ENCODE data around the gene ATG101. TPM values are rescaled to one million over a fixed set of nuclear protein-coding genes. Genes with fewer than 3 reads are reported as not detected.

ATG101 gene
- total and polyA plus RNA-seq, 2 of the 13 experiments (the other 11 are each of a cell fraction or from before 2014, with no cell fraction given) = 58.2 to 67.7 TPM

DNA sequence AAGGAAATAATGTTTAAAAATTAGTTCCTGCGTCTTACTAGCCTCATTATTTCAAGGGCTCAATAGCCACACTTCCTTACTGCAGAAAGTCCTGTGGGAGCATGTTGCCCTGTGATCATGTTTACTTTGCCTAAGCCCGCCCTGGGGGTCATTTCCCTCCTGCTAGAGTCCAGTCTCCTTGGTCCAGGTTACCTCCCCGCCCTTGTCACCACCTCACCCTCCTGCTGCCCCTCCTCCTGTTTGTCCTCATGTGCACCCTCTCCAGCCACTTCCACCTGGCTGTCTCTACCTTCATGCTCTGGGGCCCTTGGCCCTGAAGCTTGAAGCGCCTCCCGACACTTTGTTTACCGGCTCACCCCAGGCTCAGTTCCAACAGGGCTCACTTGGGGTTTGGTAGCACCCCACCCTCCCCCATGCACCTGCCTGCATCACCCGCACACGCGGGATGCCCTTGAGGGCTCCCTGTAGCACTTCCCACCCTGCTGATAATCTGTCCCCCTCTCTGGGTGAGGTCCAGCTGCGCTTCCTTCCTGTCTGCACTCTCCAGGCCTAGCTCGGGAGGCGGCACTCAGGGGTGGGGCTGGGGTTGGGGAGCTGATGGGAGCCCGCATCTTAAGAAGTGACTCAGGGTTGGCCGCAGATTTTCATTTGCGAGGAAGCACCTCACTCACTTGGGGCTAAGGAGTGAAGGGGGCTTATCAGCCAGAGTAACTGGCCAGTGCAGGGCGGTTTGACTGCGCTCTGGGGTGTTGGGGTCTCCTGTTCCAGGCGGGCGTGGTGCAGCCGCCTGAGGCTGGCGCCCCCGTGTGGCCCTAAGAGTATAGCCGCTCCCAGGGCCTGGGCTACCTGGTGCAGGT is 49.8 kb downstream of the ATG101 start (continued):
- TF ChIP-seq, protein P1, sequence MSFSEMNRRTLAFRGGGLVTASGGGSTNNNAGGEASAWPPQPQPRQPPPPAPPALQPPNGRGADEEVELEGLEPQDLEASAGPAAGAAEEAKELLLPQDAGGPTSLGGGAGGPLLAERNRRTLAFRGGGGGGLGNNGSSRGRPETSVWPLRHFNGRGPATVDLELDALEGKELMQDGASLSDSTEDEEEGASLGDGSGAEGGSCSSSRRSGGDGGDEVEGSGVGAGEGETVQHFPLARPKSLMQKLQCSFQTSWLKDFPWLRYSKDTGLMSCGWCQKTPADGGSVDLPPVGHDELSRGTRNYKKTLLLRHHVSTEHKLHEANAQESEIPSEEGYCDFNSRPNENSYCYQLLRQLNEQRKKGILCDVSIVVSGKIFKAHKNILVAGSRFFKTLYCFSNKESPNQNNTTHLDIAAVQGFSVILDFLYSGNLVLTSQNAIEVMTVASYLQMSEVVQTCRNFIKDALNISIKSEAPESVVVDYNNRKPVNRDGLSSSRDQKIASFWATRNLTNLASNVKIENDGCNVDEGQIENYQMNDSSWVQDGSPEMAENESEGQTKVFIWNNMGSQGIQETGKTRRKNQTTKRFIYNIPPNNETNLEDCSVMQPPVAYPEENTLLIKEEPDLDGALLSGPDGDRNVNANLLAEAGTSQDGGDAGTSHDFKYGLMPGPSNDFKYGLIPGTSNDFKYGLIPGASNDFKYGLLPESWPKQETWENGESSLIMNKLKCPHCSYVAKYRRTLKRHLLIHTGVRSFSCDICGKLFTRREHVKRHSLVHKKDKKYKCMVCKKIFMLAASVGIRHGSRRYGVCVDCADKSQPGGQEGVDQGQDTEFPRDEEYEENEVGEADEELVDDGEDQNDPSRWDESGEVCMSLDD (CRISPR knock-in tag; IDR thresholded peaks at IDR 0.05; ENCODE audit: borderline replicate concordance) = 0 out of 2 replicates have a peak, but pooled peaks have one; percentile 71
- TF ChIP-seq ZNF281 (CRISPR knock-in tag; IDR thresholded peaks at IDR 0.05; ENCODE audit: borderline replicate concordance) (no peak; the same call in 1 of the 2 replicates), HNF1B (CRISPR knock-in tag; IDR thresholded peaks at IDR 0.05) (no peak), ZNF775 (CRISPR knock-in tag; IDR thresholded peaks at IDR 0.05; ENCODE audit: borderline replicate concordance) (no peak), E2F5 (CRISPR knock-in tag; conservative IDR thresholded peaks at IDR 0.05) (no peak), ZNF557 (CRISPR knock-in tag; IDR thresholded peaks at IDR 0.05) (no peak), ZNF670 (CRISPR knock-in tag; IDR thresholded peaks at IDR 0.05; ENCODE audit: borderline replicate concordance) (no peak), ZNF263 (CRISPR knock-in tag; IDR thresholded peaks at IDR 0.05) (peak; percentile 65; the same call in 1 of the 2 replicates), ZNF704 (CRISPR knock-in tag; IDR thresholded peaks at IDR 0.05; ENCODE audit: borderline replicate concordance) (no peak)
- TF ChIP-seq, protein P2, sequence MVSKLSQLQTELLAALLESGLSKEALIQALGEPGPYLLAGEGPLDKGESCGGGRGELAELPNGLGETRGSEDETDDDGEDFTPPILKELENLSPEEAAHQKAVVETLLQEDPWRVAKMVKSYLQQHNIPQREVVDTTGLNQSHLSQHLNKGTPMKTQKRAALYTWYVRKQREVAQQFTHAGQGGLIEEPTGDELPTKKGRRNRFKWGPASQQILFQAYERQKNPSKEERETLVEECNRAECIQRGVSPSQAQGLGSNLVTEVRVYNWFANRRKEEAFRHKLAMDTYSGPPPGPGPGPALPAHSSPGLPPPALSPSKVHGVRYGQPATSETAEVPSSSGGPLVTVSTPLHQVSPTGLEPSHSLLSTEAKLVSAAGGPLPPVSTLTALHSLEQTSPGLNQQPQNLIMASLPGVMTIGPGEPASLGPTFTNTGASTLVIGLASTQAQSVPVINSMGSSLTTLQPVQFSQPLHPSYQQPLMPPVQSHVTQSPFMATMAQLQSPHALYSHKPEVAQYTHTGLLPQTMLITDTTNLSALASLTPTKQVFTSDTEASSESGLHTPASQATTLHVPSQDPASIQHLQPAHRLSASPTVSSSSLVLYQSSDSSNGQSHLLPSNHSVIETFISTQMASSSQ (IDR thresholded peaks at IDR 0.05; ENCODE audit: low read depth) = peak; percentile 64
- TF ChIP-seq, protein P2 (CRISPR knock-in tag; IDR thresholded peaks at IDR 0.05; ENCODE audit: borderline replicate concordance) = 0 out of 2 replicates have a peak, but pooled peaks have one; percentile 50

Data from HepG2 (cell line).